Stomach smooth muscle (tissue), 2 donors: ENCODE results near the gene TRIO.

Experiments
- H3K27ac ChIP-seq: one replicate; pipeline ENCODE4 v1.7.0; 2013; ENCODE audit warnings: mild to moderate bottlenecking, low read length, inconsistent platforms
- H3K27me3 ChIP-seq, 2 donors: one replicate each; pipeline ENCODE4 v1.7.0; 2013; ENCODE audit warnings: low read length in 2 of 2; ENCODE audit not compliant: insufficient read depth in 2 of 2, control insufficient read depth in 1 of 2
- H3K36me3 ChIP-seq, 2 donors: one replicate each; pipeline ENCODE4 v1.7.0; 2013; ENCODE audit warnings: low read length in 2 of 2; ENCODE audit not compliant: control insufficient read depth in 2 of 2, insufficient read depth in 2 of 2
- H3K4me1 ChIP-seq: one replicate; pipeline ENCODE4 v1.7.0; 2013; ENCODE audit warnings: low read length; ENCODE audit not compliant: control insufficient read depth, insufficient read depth
- H3K4me3 ChIP-seq, 2 donors: one replicate each; pipeline ENCODE4 v1.7.0; 2013; ENCODE audit warnings: low read length in 2 of 2
- H3K9ac ChIP-seq, 2 donors: one replicate each; pipeline ENCODE4 v1.7.0; 2013; ENCODE audit warnings: low read length in 2 of 2, mild to moderate bottlenecking in 1 of 2
- H3K9me3 ChIP-seq, 2 donors: one replicate each; pipeline ENCODE4 v1.7.0; 2013; ENCODE audit warnings: low read length in 2 of 2; ENCODE audit not compliant: control insufficient read depth in 2 of 2
- donor health status: healthy.
- donor health status: Pancreatic carcinoma.

TRIO gene

DNA sequence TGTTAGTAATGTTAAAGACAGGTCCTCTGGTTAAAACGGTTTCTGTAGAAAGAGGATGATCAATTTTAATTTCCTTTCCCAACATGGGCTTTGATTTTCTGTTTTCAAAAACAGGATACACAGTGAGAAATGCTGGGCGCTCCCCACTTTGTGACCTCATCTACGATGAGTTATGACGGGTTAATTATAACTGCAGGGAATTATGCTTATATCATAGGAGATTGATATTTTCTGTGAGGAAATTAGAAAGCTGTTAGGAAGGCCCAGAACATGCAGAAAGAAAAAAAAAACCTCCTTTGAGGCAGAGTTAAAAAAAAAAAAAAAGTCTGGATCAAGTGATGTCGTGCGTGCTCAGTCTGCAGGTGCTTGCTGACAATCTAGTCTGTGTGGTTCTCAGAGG, 261.6 kb downstream of the TRIO start:
- peaks cover 34 to 41% of the 10 kb centered on the region in 2 donors for H3K36me3 ChIP-seq
- H3K27me3 ChIP-seq: no peaks in the 10 kb centered on the region
- H3K4me1 ChIP-seq: peaks cover 9% of the 10 kb centered on the region
- H3K27ac ChIP-seq: no peak overlapping the region
- H3K9ac ChIP-seq: no peak overlapping the region
- no peak overlapping the region for H3K4me3 ChIP-seq
- H3K9me3 ChIP-seq: no peaks in the 10 kb centered on the region

DNA sequence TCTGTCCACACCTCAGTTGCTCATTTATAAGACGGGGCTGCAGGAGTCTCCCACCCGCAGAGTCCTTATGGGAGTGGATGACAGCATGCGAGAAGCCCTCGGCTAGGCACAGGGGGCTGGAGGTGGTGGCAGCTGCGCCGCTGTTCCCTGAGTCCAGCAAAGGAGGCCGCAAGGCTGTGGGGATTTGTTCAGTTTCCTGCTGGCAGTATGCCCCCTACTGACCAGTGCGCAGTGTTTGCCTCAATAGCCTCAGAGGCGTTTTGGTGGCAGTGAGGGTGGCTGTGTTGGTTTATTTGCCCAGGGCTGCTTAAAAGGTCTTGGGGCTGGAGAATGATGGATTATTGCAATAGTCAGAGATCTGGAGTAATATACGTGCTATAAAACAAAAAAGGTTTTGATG, 262.1 kb downstream of the TRIO start:
- Histone ChIP-seq H3K4me1 (peaks cover 9% of the 10 kb centered on the region), H3K36me3 (peaks cover 32 to 38% of the 10 kb centered on the region in 2 donors), H3K27ac (no peak overlapping the region)

DNA sequence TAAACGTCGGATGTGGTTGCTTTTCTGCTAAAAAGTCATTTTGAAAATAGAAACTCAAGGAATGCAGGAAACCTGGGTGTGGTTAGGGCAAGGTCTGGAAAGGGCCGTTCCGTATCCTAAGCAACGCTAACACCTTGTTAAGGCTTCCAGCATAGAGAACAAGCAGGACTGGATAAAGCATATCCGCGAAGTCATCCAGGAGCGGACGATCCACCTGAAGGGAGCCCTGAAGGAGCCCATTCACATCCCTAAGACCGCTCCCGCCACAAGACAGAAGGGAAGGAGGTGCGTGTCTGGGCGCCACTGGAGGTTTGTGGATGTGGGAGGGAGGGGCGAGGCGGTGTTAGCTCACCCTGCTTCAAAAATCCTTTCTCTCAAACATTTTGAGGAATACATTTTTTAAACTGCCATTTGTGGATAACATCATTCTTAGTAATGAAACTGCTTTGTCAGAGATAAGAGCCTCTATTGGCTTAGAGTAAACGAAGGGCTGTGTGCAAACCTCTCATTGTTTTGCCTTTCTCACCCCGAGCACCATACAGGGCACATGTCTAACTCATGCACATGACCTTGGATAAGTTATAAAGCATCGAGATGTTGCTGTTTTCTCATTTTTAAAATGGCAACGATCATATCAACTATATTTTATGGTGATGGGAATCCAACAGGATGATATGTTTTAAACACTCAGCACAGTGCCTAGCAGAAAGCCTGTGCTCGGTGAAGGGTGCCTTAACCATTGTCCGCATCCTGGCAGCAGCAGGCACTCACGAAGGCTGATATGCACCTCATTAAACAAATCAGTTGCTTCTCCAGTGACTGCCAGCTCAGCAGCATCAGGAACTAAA, 262.8 kb downstream of the TRIO start:
- Histone ChIP-seq H3K9me3 (no peaks in the 10 kb centered on the region), H3K4me3 (no peak overlapping the region), H3K9ac (no peak overlapping the region), H3K4me1 (peaks cover 9% of the 10 kb centered on the region), H3K27me3 (no peaks in the 10 kb centered on the region), H3K27ac (no peak overlapping the region), H3K36me3 (peaks cover 27 to 33% of the 10 kb centered on the region in 2 donors)

More for the DNA sequence above, 262.1 kb downstream of the TRIO start:
- H3K9ac ChIP-seq: no peak overlapping the region
- no peaks in the 10 kb centered on the region for H3K9me3 ChIP-seq
- H3K4me3 ChIP-seq: no peak overlapping the region
- H3K27me3 ChIP-seq: no peaks in the 10 kb centered on the region

DNA sequence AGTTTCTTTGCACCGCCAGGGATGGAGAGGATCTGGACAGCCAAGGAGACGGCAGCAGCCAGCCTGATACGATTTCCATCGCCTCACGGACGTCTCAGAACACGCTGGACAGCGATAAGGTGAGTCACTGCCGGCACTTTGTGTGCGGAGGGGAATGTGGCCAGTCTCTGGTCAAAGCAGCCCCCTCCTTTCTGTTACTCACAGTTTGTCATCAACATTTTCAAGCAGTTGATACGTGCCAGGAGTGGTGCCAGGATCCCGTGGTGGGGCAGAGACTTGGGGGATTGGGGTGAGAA, 263.4 kb downstream of the TRIO start:
- H3K4me3 ChIP-seq: no peak overlapping the region
- H3K27me3 ChIP-seq: no peaks in the 10 kb centered on the region
- H3K4me1 ChIP-seq: peaks cover 9% of the 10 kb centered on the region
- peaks cover 26 to 33% of the 10 kb centered on the region in 2 donors for H3K36me3 ChIP-seq
- H3K9ac ChIP-seq: no peak overlapping the region
- H3K27ac ChIP-seq: no peak overlapping the region
- H3K9me3 ChIP-seq: no peaks in the 10 kb centered on the region

DNA sequence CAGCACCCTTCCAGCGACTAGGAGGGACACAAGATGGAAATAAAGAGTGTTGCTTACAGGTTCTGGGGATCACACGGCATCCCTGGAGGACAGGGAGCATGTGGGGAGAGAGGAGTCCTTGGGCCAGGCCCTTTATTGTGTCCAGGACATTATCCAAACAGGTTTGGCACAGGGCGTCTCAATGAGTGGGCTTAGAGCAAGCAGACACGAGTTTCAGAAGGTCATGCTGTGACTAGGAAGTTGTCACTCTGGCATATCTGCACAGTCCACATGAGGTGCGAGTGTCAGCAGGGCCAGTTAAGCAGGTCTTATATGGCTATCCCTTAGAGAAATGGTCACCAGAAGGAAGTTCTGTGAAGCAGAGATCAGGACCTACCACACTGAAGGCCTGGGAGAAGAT, 263.9 kb downstream of the TRIO start:
- H3K27me3 ChIP-seq: no peaks in the 10 kb centered on the region
- peaks cover 24 to 33% of the 10 kb centered on the region in 2 donors for H3K36me3 ChIP-seq

DNA sequence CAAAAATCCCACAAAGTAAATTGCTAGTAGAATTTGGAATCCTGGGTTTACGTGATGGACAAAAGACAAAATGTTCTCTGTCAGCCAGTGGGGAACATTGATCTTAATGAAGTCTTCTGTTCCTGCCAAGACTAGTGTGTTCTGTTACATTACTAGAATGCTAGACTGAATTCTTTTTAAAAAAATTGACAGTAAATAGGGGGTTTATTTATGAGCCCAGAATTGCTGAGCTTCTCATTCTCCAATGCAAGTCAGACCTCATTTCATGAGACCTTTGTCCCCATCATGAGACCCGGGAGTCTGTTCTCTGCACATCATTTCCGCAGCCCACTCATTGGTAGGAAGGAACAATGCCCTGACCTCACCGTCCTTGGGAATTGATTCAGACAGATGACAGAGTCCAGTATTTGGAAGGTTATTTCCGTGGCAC, 264.6 kb downstream of the TRIO start:
- Histone ChIP-seq H3K9ac (no peak overlapping the region), H3K36me3 (peaks cover 26 to 37% of the 10 kb centered on the region in 2 donors), H3K27ac (peak overlapping the region; percentile 37), H3K4me1 (peaks cover 9% of the 10 kb centered on the region), H3K4me3 (no peak overlapping the region), H3K9me3 (no peaks in the 10 kb centered on the region), H3K27me3 (no peaks in the 10 kb centered on the region)

More for the DNA sequence above, 263.9 kb downstream of the TRIO start:
- Histone ChIP-seq H3K9ac (no peak overlapping the region), H3K27ac (peak overlapping the region; percentile 37), H3K4me1 (peaks cover 9% of the 10 kb centered on the region), H3K9me3 (no peaks in the 10 kb centered on the region), H3K4me3 (no peak overlapping the region)

DNA sequence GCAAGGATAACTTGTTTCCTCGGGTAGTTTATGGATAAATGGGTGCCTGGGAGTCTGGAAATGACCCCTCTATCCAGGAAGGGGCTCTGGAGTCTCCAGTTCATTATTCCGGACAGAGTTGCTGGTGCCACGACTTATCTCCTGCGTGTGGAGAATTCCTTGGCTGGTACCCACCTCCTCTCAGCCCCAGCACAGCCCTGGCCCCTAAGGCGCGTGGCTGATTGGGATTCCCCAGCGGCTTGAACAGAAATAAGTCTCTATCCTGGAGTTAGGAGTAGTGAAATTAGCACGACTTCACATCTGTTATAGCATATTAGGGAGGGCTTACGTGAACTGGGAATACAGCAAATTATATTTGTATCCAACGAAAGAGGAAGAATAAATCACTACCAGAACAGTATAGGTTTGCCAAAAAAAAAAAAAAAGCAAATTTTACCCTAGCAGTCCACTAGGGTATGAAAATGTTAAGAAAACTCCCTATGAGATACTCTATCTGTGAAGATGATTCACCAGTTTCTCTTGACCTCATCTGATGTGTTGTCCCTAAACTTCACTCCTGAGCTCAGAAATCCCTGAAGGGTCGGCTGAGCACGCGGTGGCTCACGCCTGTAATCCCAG, 265.9 kb downstream of the TRIO start:
- H3K27me3 ChIP-seq: no peaks in the 10 kb centered on the region
- no peak overlapping the region for H3K9ac ChIP-seq
- H3K4me3 ChIP-seq: no peak overlapping the region
- peaks cover 27 to 42% of the 10 kb centered on the region in 2 donors for H3K36me3 ChIP-seq
- H3K9me3 ChIP-seq: no peaks in the 10 kb centered on the region
- peaks cover 9% of the 10 kb centered on the region for H3K4me1 ChIP-seq
- H3K27ac ChIP-seq: no peak overlapping the region

DNA sequence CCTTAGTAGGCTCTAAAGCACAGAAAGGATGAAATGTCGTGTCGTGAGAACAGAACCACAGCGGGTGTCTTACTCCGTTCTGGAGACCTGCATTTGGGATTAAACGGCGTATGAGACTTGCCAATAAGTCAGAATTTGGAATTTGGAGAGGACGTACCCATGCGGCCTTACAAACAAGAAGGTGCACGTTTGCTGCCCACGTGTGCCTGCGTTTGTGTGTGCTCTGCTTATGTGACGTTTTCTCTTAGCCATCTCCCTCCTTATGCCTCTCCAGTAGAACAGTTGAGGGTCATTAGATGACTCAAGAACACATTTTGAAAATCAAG, 266.9 kb downstream of the TRIO start:
- peaks cover 32 to 41% of the 10 kb centered on the region in 2 donors for H3K36me3 ChIP-seq
- no peak overlapping the region for H3K4me3 ChIP-seq
- H3K27ac ChIP-seq: peak overlapping the region; percentile 41
- H3K9me3 ChIP-seq: no peaks in the 10 kb centered on the region
- H3K9ac ChIP-seq: no peak overlapping the region
- H3K27me3 ChIP-seq: no peaks in the 10 kb centered on the region
- H3K4me1 ChIP-seq: peaks cover 9% of the 10 kb centered on the region

DNA sequence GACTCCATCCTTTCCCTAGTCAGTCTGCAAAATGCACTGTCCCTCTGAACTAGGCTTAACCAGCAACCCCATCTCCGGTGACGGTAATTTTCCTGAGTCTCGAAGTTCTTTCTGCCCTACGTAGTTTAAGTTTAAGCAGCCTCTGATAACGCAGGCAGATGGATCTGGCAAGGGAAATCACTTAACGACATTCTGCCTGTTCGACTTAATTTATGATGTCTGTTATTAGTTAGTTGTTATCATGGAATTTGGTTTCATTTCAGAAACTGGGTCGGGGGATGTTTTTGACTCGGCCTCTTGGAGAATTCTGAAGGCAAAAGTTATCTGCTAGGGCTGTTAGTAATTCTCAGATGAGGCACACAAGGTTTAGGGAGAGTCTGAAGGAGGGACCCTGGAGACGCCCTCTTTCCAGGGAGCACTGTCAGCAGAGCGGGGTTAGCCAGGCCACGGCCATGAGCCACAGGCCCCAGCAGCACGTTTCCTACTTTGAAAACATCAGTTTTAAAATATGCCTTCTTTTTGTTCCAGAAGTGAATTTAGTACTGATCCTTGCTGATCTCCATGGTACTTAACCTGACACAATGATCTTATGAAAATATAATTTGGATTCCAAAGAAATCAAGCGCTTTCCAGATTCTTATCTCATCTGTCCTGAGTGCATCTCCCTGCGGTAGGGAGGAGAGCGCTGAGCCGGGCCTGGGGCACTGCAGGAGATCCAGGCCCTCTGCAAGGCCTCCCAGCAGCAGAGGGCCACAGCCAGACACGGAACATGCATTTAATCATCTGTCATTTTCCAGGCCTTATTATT, 267.5 kb downstream of the TRIO start:
- Histone ChIP-seq H3K9ac (no peak overlapping the region), H3K36me3 (peaks cover 35 to 41% of the 10 kb centered on the region in 2 donors), H3K27ac (peak overlapping the region; percentile 41)

DNA sequence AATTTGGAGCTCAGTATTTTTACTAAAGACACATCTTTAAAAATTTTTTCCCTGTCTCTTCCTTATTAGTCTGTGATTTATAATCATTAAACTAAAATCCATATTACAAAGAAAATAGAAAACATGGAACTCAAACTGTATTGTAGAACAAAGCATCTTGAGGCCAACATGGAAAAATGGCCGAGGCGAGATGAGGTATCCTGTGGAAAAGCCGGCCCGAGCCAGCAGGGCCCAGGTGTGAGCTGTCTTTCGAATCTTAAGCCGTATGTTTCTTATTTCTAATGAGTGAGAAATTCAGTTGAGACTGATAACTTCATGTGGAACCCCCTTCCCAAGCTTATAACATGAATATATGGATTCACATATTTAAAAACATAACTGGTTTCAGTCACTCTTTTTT, 268.1 kb downstream of the TRIO start:
- Histone ChIP-seq H3K36me3 (peaks cover 29 to 35% of the 10 kb centered on the region in 2 donors), H3K27ac (peak overlapping the region; percentile 31)

More for the DNA sequence above, 267.5 kb downstream of the TRIO start:
- Histone ChIP-seq H3K27me3 (no peaks in the 10 kb centered on the region), H3K4me1 (peaks cover 9% of the 10 kb centered on the region), H3K9me3 (no peaks in the 10 kb centered on the region), H3K4me3 (no peak overlapping the region)

More for the DNA sequence above, 268.1 kb downstream of the TRIO start:
- Histone ChIP-seq H3K4me1 (peaks cover 9% of the 10 kb centered on the region), H3K9ac (no peak overlapping the region), H3K9me3 (no peaks in the 10 kb centered on the region), H3K27me3 (no peaks in the 10 kb centered on the region), H3K4me3 (no peak overlapping the region)
